ENCODE results near the gene KRT8.

GRCh38 chr12:52892207-52892852 is 12.5 kb downstream of the KRT8 start:
- TF ChIP-seq EP300 (IDR thresholded peaks at IDR 0.05): no peak
- TF ChIP-seq POLR2A (IDR thresholded peaks at IDR 0.05): no peak
- TF ChIP-seq CTCF (IDR thresholded peaks at IDR 0.05): no peak

All from sigmoid colon (tissue), 4 donors.